Fibroblast of villous mesenchyme (primary cell): ENCODE measurements around the gene TMEFF1. TPM values are rescaled to one million over a fixed set of nuclear protein-coding genes. Genes with fewer than 3 reads are reported as not detected.

Experiments used
- DNase-seq: peaks from one replicate; pipeline ENCODE4 v3.0.0-alpha.2; 2010; ENCODE audit warnings: low read depth
- H3K4me3 ChIP-seq: 2 replicates; pipeline ENCODE4 v1.5.1; 2011; ENCODE audit warnings: low read depth, mild to moderate bottlenecking, low read length
- CTCF ChIP-seq: IDR thresholded peaks from 2 replicates; pipeline ENCODE4 v1.5.1; 2012; ENCODE audit warnings: low read depth, mild to moderate bottlenecking, low read length; ENCODE audit not compliant: insufficient read depth
- total RNA-seq: library from RNA; depleted of rRNA; stranded (reverse); fragments of >200 nt; gene quantifications from 2 replicates; pipeline ENCODE4 v1.2.3, GENCODE V29; 2012

Gene TMEFF1
- total RNA-seq, 1 donor = 0.43 TPM

GRCh38 chr9:100448266-100448665 lies 24.7 kb upstream of the TMEFF1 start:
- TF ChIP-seq CTCF = no peak
- no peak overlapping the region for H3K4me3 ChIP-seq
- DNase-seq = no peak

- TF ChIP-seq CTCF = no peak
- H3K4me3 ChIP-seq = no peak overlapping the region
- DNase-seq = no peak
Observed at GRCh38 chr9:100449420-100449819, 23.5 kb upstream of the TMEFF1 start.

GRCh38 chr9:100452894-100453293 lies 20.1 kb upstream of the TMEFF1 start:
- TF ChIP-seq CTCF = no peak
- H3K4me3 ChIP-seq = no peak overlapping the region
- DNase-seq = no peak

GRCh38 chr9:100455470-100455869 lies 17.5 kb upstream of the TMEFF1 start:
- no peak for TF ChIP-seq CTCF
- no peak overlapping the region for H3K4me3 ChIP-seq
- DNase-seq = peak; percentile 18

- TF ChIP-seq CTCF = no peak
- no peak overlapping the region for H3K4me3 ChIP-seq
- no peak for DNase-seq
Observed at GRCh38 chr9:100457517-100457916, 15.4 kb upstream of the TMEFF1 start.

- no peak for TF ChIP-seq CTCF
- no peak for DNase-seq
- no peak overlapping the region for H3K4me3 ChIP-seq
Observed at GRCh38 chr9:100459963-100460362, 13.0 kb upstream of the TMEFF1 start.

GRCh38 chr9:100465274-100465673 lies 7.7 kb upstream of the TMEFF1 start:
- DNase-seq = no peak
- H3K4me3 ChIP-seq = no peak overlapping the region
- no peak for TF ChIP-seq CTCF
